Measurements from ENCODE around the gene CHMP4B. TPM values are rescaled to one million over a fixed set of nuclear protein-coding genes. Genes with fewer than 3 reads are reported as not detected.
A peak's percentile ranks its signal among the peaks of the same experiment; 100 is the strongest.

CHMP4B gene
- total and polyA plus RNA-seq, 2 donors (not counting 1 experiment from before 2014, with no cell fraction given), result 62.3 to 83.9 TPM

DNA sequence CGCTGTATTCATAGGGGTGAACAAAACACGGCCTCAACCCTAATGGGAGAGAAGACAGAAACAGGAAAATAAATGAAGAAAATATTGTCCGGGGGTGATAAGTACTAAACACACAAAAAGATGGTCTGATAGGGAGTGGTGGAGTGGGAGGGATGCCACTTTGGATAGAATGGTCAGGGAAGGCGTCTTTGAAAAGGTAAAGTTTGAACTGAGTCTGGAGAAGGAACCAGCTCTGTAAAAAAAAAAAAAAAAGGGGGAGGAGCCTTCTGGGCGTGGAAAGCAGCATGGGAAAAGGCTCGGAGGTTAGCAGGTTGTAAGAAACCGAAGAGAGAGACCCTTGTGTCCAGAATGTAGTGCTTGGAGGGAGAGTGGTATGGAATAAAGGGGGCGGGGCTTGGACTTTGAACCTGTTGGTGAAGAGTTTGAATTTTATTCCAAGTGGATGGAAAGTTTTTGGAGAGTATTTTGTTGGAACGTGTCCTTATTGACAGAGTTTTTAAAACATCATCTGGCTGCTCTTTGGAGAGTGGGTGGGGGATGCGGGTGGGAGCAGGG, 1.8 kb downstream of the CHMP4B start:
- POLR2A ChIA-PET, result interaction anchor here (1.0 kb wide), 1 partner anchor 79 kb away, joined by 3 read pairs; no protein-coding TSS in a partner anchor
- H3K79me2 ChIP-seq (ENCODE audit: control insufficient read depth, insufficient read depth, low read length), result peaks cover 74% of the 10 kb centered on the region
- ATAC-seq (ENCODE audit: low read depth), result no peak
- Mint-ChIP-seq H3K9me3 (ENCODE audit: insufficient read depth) (no peaks in the 10 kb centered on the region), H3K27me3 (no peaks in the 10 kb centered on the region), H3K27ac (peak overlapping the region; percentile 96), H3K4me3 (peak overlapping the region; percentile 97), H3K4me1 (peaks cover 62% of the 10 kb centered on the region)
- peaks cover 23 to 33% of the 10 kb centered on the region in 2 donors for H3K4me1 ChIP-seq (ENCODE audit: control insufficient read depth in 2 of 2, insufficient read depth in 2 of 2, low read length in 2 of 2)
- intact Hi-C loops (cut with micrococcal nuclease), result loop anchor here (5.0 to 10.0 kb wide), 4 partner anchors 258 to 1706 kb away; partner anchors contain the start of genes TM9SF4 and UQCC1
- CTCF ChIA-PET, result interaction anchor here (1.0 to 3.3 kb wide), 4 partner anchors 21 to 257 kb away, joined by 3 to 21 read pairs (median 4); partner anchors contain the start of gene ZNF341
- H4K20me1 ChIP-seq (ENCODE audit: control insufficient read depth, insufficient read depth, low read length, poor library complexity, severe bottlenecking), result peaks cover 67% of the 10 kb centered on the region
- no peak overlapping the region for H2AFZ ChIP-seq (ENCODE audit: insufficient read depth, low read depth, low read length, poor library complexity, severe bottlenecking)
- TF ChIP-seq, protein P1, sequence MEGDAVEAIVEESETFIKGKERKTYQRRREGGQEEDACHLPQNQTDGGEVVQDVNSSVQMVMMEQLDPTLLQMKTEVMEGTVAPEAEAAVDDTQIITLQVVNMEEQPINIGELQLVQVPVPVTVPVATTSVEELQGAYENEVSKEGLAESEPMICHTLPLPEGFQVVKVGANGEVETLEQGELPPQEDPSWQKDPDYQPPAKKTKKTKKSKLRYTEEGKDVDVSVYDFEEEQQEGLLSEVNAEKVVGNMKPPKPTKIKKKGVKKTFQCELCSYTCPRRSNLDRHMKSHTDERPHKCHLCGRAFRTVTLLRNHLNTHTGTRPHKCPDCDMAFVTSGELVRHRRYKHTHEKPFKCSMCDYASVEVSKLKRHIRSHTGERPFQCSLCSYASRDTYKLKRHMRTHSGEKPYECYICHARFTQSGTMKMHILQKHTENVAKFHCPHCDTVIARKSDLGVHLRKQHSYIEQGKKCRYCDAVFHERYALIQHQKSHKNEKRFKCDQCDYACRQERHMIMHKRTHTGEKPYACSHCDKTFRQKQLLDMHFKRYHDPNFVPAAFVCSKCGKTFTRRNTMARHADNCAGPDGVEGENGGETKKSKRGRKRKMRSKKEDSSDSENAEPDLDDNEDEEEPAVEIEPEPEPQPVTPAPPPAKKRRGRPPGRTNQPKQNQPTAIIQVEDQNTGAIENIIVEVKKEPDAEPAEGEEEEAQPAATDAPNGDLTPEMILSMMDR (IDR thresholded peaks at IDR 0.05), result no peak
- TF ChIP-seq EZH2 (IDR thresholded peaks at IDR 0.05; ENCODE audit: borderline replicate concordance, insufficient read depth, low read depth, low read length, poor library complexity, severe bottlenecking), result no peak
- H3K27me3 ChIP-seq (replicated peaks in 1 of 4; ENCODE audit: control extremely low read depth in 1 of 4, control insufficient read depth in 3 of 4, insufficient read depth in 4 of 4, low read length in 3 of 4), result no peaks in the 10 kb centered on the region
- H3K4me2 ChIP-seq (replicated peaks; ENCODE audit: low read depth, low read length, poor library complexity, severe bottlenecking), result peak overlapping the region; percentile 98
- peak overlapping the region in 1 of 2 donors; percentile 90 for H3K27ac ChIP-seq (ENCODE audit: low read length in 2 of 2)
- H3K9ac ChIP-seq (ENCODE audit: low read length), result peak overlapping the region; percentile 93
- H3K36me3 ChIP-seq (replicated peaks in 1 of 2; ENCODE audit: control extremely low read depth in 1 of 2, control insufficient read depth in 1 of 2, extremely low read depth in 1 of 2, insufficient read depth in 2 of 2, low read length in 1 of 2), result peaks cover 0 to 15% of the 10 kb centered on the region in 2 experiments
- DNase-seq, result peak; percentile 26
- H3K9me3 ChIP-seq (ENCODE audit: control extremely low read depth in 1 of 3, control insufficient read depth in 2 of 3, insufficient read depth in 1 of 3, low read length in 2 of 3), result no peaks in the 10 kb centered on the region
- H3K4me3 ChIP-seq (ENCODE audit: control extremely low read depth in 1 of 5, extremely low read depth in 1 of 5, insufficient read depth in 1 of 5, low read depth in 2 of 5, low read length in 4 of 5), result peak overlapping the region in 4 of 5 experiments; percentile 89 to 97 (median 92)
- WGBS (ENCODE audit: insufficient coverage), result 46% methylated on average over 8 of the region's 10 CpGs

DNA sequence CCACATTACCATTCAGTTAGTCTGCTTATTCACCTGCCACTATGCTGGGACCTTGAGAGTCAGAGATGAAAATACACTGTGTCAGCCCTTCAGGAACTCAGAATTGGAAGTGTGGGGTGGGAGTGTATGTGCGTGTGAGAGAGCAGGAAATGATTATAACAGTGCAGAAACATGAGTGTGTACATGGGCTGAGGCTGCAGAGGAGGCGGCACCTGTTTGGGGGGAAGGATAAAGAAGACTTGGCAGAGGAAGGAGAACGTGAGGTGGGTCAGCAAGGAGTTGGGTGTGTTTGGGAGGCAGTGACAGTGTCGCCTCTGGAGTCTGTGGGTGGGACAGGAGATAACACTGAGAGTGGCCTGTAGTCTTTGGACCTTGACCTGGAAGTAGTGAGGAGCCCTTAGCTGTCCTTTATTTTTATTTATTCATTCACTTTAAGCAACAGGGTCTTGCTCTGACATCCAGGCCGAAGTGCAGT, 3.1 kb downstream of the CHMP4B start:
- Histone ChIP-seq H4K20me1 (ENCODE audit: control insufficient read depth, insufficient read depth, low read length, poor library complexity, severe bottlenecking) (peaks cover 78% of the 10 kb centered on the region), H2AFZ (ENCODE audit: insufficient read depth, low read depth, low read length, poor library complexity, severe bottlenecking) (no peak overlapping the region), H3K79me2 (ENCODE audit: control insufficient read depth, insufficient read depth, low read length) (peaks cover 87% of the 10 kb centered on the region), H3K4me3 (ENCODE audit: control extremely low read depth in 1 of 5, extremely low read depth in 1 of 5, insufficient read depth in 1 of 5, low read depth in 2 of 5, low read length in 4 of 5) (no peak overlapping the region), H3K27me3 (replicated peaks in 1 of 4; ENCODE audit: control extremely low read depth in 1 of 4, control insufficient read depth in 3 of 4, insufficient read depth in 4 of 4, low read length in 3 of 4) (no peaks in the 10 kb centered on the region), H3K36me3 (replicated peaks in 1 of 2; ENCODE audit: control extremely low read depth in 1 of 2, control insufficient read depth in 1 of 2, extremely low read depth in 1 of 2, insufficient read depth in 2 of 2, low read length in 1 of 2) (peaks cover 0 to 18% of the 10 kb centered on the region in 2 experiments), H3K9me3 (ENCODE audit: control extremely low read depth in 1 of 3, control insufficient read depth in 2 of 3, insufficient read depth in 1 of 3, low read length in 2 of 3) (no peaks in the 10 kb centered on the region), H3K4me1 (ENCODE audit: control insufficient read depth in 2 of 2, insufficient read depth in 2 of 2, low read length in 2 of 2) (peaks cover 24 to 44% of the 10 kb centered on the region in 2 donors), H3K27ac (ENCODE audit: low read length in 2 of 2) (peak overlapping the region in 1 of 2 donors; percentile 10), H3K4me2 (replicated peaks; ENCODE audit: low read depth, low read length, poor library complexity, severe bottlenecking) (peak overlapping the region; percentile 24), H3K9ac (ENCODE audit: low read length) (no peak overlapping the region)
- H3K9me3 Mint-ChIP-seq (ENCODE audit: insufficient read depth), result no peaks in the 10 kb centered on the region
- peaks cover 73% of the 10 kb centered on the region for H3K4me1 Mint-ChIP-seq
- TF ChIP-seq, protein P1 (IDR thresholded peaks at IDR 0.05), result no peak
- no peak for TF ChIP-seq EZH2 (IDR thresholded peaks at IDR 0.05; ENCODE audit: borderline replicate concordance, insufficient read depth, low read depth, low read length, poor library complexity, severe bottlenecking)
- H3K27me3 Mint-ChIP-seq, result no peaks in the 10 kb centered on the region
- DNase-seq (no peak), ATAC-seq (ENCODE audit: low read depth) (no peak)
- intact Hi-C loops (cut with micrococcal nuclease), result loop anchor here (5.0 to 10.0 kb wide), 4 partner anchors 259 to 1707 kb away; partner anchors contain the start of genes TM9SF4 and UQCC1
- 71% methylated on average over 4 of the region's 5 CpGs for WGBS (ENCODE audit: insufficient coverage)
- peak overlapping the region; percentile 97 for H3K4me3 Mint-ChIP-seq
- ChIA-PET CTCF (interaction anchor here (0.8 to 1.6 kb wide), 2 partner anchors 20 to 22 kb away, joined by 4 to 5 read pairs; no protein-coding TSS in a partner anchor), POLR2A (interaction anchor here (0.6 kb wide), 1 partner anchor 33 kb away, joined by 3 read pairs; no protein-coding TSS in a partner anchor)
- peak overlapping the region; percentile 69 for H3K27ac Mint-ChIP-seq

Measured in B cell (primary cell).